K562 (cell line): ENCODE measurements around the gene PDE3A. TPM values are rescaled to one million over a fixed set of nuclear protein-coding genes. Genes with fewer than 3 reads are reported as not detected.

ENCODE experiments used
- ATAC-seq: fragments of 200-7000 bp; cut with Tn5 transposase; 3 replicates; pipeline ENCODE4 v1.9.1; 2020; ENCODE audit warnings: moderate library complexity
- BruUV-seq: library from RNA; stranded (reverse); fragments of 400-500 nt; replicated peaks from 2 replicates; lab custom pipeline; 2021; lab: Mats Ljungman, UMichigan
- CTCF ChIA-PET: fragments of 300-600 bp; formaldehyde crosslinking; extraction: SDS; loops from one replicate; lab custom pipeline; 2021; ENCODE audit warnings: low intra/inter-chr PET ratio; lab: Yijun Ruan, JAX
- POLR2A ChIA-PET: fragments of 300-600, 350-650 bp; sonication (Branson Sonifier 250); formaldehyde crosslinking; extraction: SDS; loops from one replicate; lab custom pipeline; 2021; ENCODE audit warnings: antibody characterized with exemption, inconsistent platforms; lab: Yijun Ruan, JAX
- DNase-seq, 4 experiments: peaks; one replicate each; pipeline versions ENCODE4 v3.0.0 to v3.0.0-alpha.2; 2011 to 2018; ENCODE audit warnings: low spot score in 3 of 4, mixed read lengths in 3 of 4; ENCODE audit errors: extremely low read depth in 1 of 4
- FAIRE-seq: peaks from 2 replicates; lab custom pipeline; 2011; peaks lifted over from hg19 to GRCh38; lab: Jason Lieb, UNC
- H2AFZ ChIP-seq: 2 replicates; pipeline ENCODE4 v1.6.0; 2011; ENCODE audit warnings: low read depth, low read length, control low read depth, inconsistent platforms
- H3K27ac ChIP-seq: fragments of 200-600 bp; 3 replicates; pipeline ENCODE4 v1.8.0; 2011; ENCODE audit warnings: low read depth, mild to moderate bottlenecking, control low read depth, inconsistent platforms, low read length, moderate library complexity, mixed read lengths; ENCODE audit errors: extremely low read depth
- H3K27me3 ChIP-seq, 2 experiments: fragments of 300-600 bp in 1 of 2; 2 replicates in 1 of 2; 3 replicates in 1 of 2; pipeline versions ENCODE4 v1.6.0 to v1.8.0; 2011; ENCODE audit warnings: inconsistent platforms in 2 of 2, low read length in 2 of 2, mild to moderate bottlenecking in 1 of 2, mixed read lengths in 1 of 2, moderate library complexity in 1 of 2; ENCODE audit not compliant: control insufficient read depth in 2 of 2, insufficient read depth in 2 of 2
- H3K36me3 ChIP-seq: fragments of 300-600 bp; 3 replicates; pipeline ENCODE4 v1.8.0; 2011; ENCODE audit warnings: mild to moderate bottlenecking, low read length, inconsistent platforms; ENCODE audit not compliant: control insufficient read depth, insufficient read depth
- H3K4me1 ChIP-seq, 2 experiments: fragments of 200-600 bp in 1 of 2; replicated peaks in 1 of 2; 2 replicates in 1 of 2; 3 replicates in 1 of 2; pipeline versions ENCODE4 v1.5.1 to v1.8.0; 2011; ENCODE audit warnings: inconsistent platforms in 2 of 2, low read length in 2 of 2, mild to moderate bottlenecking in 1 of 2, mixed read lengths in 1 of 2, moderate library complexity in 1 of 2; ENCODE audit not compliant: control insufficient read depth in 2 of 2, insufficient read depth in 2 of 2
- H3K4me2 ChIP-seq: 2 replicates; pipeline ENCODE4 v1.6.1; 2011; ENCODE audit warnings: low read length, control low read depth, inconsistent platforms, mixed read lengths; ENCODE audit not compliant: insufficient read depth
- H3K4me3 ChIP-seq: fragments of 200-600 bp; sonication (generic), shearing (Covaris generic); 2 replicates; pipeline ENCODE4 v1.5.1; 2016; ENCODE audit warnings: control low read depth, inconsistent platforms
- H3K79me2 ChIP-seq: fragments of 200-600 bp; 3 replicates; pipeline ENCODE4 v1.8.0; 2011; ENCODE audit warnings: low read length, inconsistent platforms; ENCODE audit not compliant: control insufficient read depth, insufficient read depth
- H3K9ac ChIP-seq, 2 experiments: 2 replicates each; pipeline versions ENCODE4 v1.6.0 to v1.6.1; 2011; ENCODE audit warnings: low read depth in 2 of 2, low read length in 2 of 2, control low read depth in 1 of 2, inconsistent platforms in 1 of 2, mild to moderate bottlenecking in 1 of 2, mixed read lengths in 1 of 2; ENCODE audit not compliant: insufficient read depth in 1 of 2
- H3K9me1 ChIP-seq: one replicate; pipeline ENCODE4 v1.6.0; 2011; ENCODE audit warnings: inconsistent platforms, mild to moderate bottlenecking, low read length, moderate library complexity; ENCODE audit not compliant: control insufficient read depth, insufficient read depth
- H3K9me3 ChIP-seq: replicated peaks from 2 replicates; pipeline ENCODE4 v1.5.1; 2011; ENCODE audit warnings: low read depth, low read length, inconsistent platforms; ENCODE audit not compliant: control insufficient read depth, insufficient read depth
- H4K20me1 ChIP-seq: replicated peaks from 2 replicates; pipeline ENCODE4 v1.6.1; 2011; ENCODE audit warnings: low read length, inconsistent platforms, mixed read lengths; ENCODE audit not compliant: control insufficient read depth, insufficient read depth
- BRCA1 ChIP-seq, 2 experiments: fragments of 450-650 bp in 1 of 2; sonication (generic) in 1 of 2; formaldehyde crosslinking in 1 of 2; IDR thresholded peaks; 2 replicates each; pipeline versions ENCODE4 v1.5.0 to v1.6.1; 2017 to 2020; ENCODE audit warnings: mild to moderate bottlenecking in 1 of 2, missing genetic modification reagents in 1 of 2
- CBX8 ChIP-seq: fragments of 200-600 bp; sonication (generic); IDR thresholded peaks from 2 replicates; pipeline ENCODE4 v1.6.1; 2012; ENCODE audit warnings: borderline replicate concordance, mixed run types, low read depth, mild to moderate bottlenecking, moderate library complexity, mixed read lengths, low read length, control low read depth, inconsistent platforms; ENCODE audit not compliant: poor library complexity, severe bottlenecking; ENCODE audit errors: extremely low read depth
- CCAR2 ChIP-seq: fragments of 200-400 bp; formaldehyde crosslinking; IDR thresholded peaks from 2 replicates; pipeline ENCODE4 v1.6.1; 2017; ENCODE audit warnings: mild to moderate bottlenecking, low read depth, low read length
- GATAD2B ChIP-seq: fragments of 450-650 bp; IDR thresholded peaks from 2 replicates; pipeline ENCODE4 v1.6.1; 2017; ENCODE audit warnings: mild to moderate bottlenecking, borderline replicate concordance
- NBN ChIP-seq: fragments of 450-650 bp; IDR thresholded peaks from 2 replicates; pipeline ENCODE4 v1.6.1; 2016; ENCODE audit warnings: low read depth, mild to moderate bottlenecking
- NFE2 ChIP-seq: IDR thresholded peaks from 2 replicates; pipeline ENCODE4 v1.6.1; 2014; ENCODE audit warnings: antibody characterized with exemption, low read depth
- POLR2A ChIP-seq: fragments of 450-650 bp; conservative IDR thresholded peaks from 2 replicates; pipeline ENCODE4 v1.6.1; 2016
- PTBP1 ChIP-seq: fragments of 200-400 bp; formaldehyde crosslinking; IDR thresholded peaks from 2 replicates; pipeline ENCODE4 v1.6.1; 2017; ENCODE audit warnings: low read depth, low read length
- TAF1 ChIP-seq: IDR thresholded peaks from 2 replicates; pipeline ENCODE4 v1.6.1; 2011; ENCODE audit warnings: mild to moderate bottlenecking, low read length, moderate library complexity; ENCODE audit not compliant: insufficient read depth, control insufficient read depth, severe bottlenecking; ENCODE audit errors: extremely low read depth
- ZNF282 ChIP-seq: sonication (generic); formaldehyde crosslinking; IDR thresholded peaks from 2 replicates; pipeline ENCODE4 v1.8.1; 2023; ENCODE audit warnings: missing genetic modification reagents
- ZNF830 ChIP-seq: fragments of 250-450 bp; sonication (Bioruptor Pico); IDR thresholded peaks from 2 replicates; pipeline ENCODE4 v1.5.0; 2021; ENCODE audit warnings: mild to moderate bottlenecking
- WGBS: fragments of 100-300 bp; shearing (Covaris generic); methylation state at CpG from one replicate; pipeline ENCODE4 v1.1.6; 2016; ENCODE audit warnings: low coverage, mixed read lengths; ENCODE audit not compliant: insufficient coverage; ENCODE audit errors: missing lambda C conversion rate; 5-methylcytosine and 5-hydroxymethylcytosine counted together
- in situ Hi-C: fragments of 300-500 bp; cut with MboI; formaldehyde crosslinking; loops from 4 replicates; pipeline ENCODE4 v1.15.0; 2018; ENCODE audit warnings: inconsistent platforms, mixed read lengths
- intact Hi-C: fragments of 100-400 bp; cut with micrococcal nuclease; formaldehyde crosslinking; loops from 2 replicates; pipeline ENCODE4 v1.14.2; 2022
- polyA plus RNA-seq, 8 experiments: library from polyadenylated mRNA; depleted of rRNA in 4 of 8; stranded (reverse) in 5 of 8; unstranded in 3 of 8; fragments of >200 nt; fragmentation: Nextera tagmentation in 2 of 8; fragmentation: Illumina TruSeq in 1 of 8; extraction: Ambion mirVana in 2 of 8; extraction: Trizol in 1 of 8; gene quantifications; 2 replicates each; pipeline versions ENCODE4 v1.2.1 to v1.2.3, GENCODE V29; 2011 to 2014; ENCODE audit warnings: inconsistent platforms in 1 of 8, missing spikeins in 1 of 8
- total RNA-seq, 7 experiments: library from RNA; depleted of rRNA in 6 of 7; stranded (reverse); fragments of >200 nt in 6 of 7; fragmentation: Illumina TruSeq in 2 of 7; extraction: Trizol in 2 of 7; gene quantifications; 2 replicates each; pipeline versions ENCODE4 v1.2.1 to v1.2.3, GENCODE V29; 2011 to 2021; ENCODE audit warnings: low replicate concordance in 1 of 7

PDE3A gene
- total and polyA plus RNA-seq, 9 of the 15 experiments (the other 6 are each of a cell fraction or from before 2014, with no cell fraction given) = 0.02 TPM; not detected in 8

GRCh38 chr12:20585055-20585625 is 216.8 kb downstream of the PDE3A start:
- ATAC-seq = no peak
- Histone ChIP-seq H3K4me1 (no peaks in the 10 kb centered on the region), H3K79me2 (no peaks in the 10 kb centered on the region), H3K4me3 (no peak overlapping the region), H3K9me3 (no peaks in the 10 kb centered on the region), H3K9ac (no peak overlapping the region), H2AFZ (no peak overlapping the region), H3K27me3 (no peaks in the 10 kb centered on the region), H3K36me3 (no peaks in the 10 kb centered on the region), H3K27ac (no peak overlapping the region), H3K9me1 (no peaks in the 10 kb centered on the region), H3K4me2 (no peak overlapping the region), H4K20me1 (no peaks in the 10 kb centered on the region)
- no peak for TF ChIP-seq GATAD2B
- TF ChIP-seq BRCA1 (IDR thresholded peaks at IDR 0.05) = no peak
- TF ChIP-seq BRCA1 (CRISPR knock-in tag; IDR thresholded peaks at IDR 0.05) = no peak
- no peak for TF ChIP-seq ZNF830 (CRISPR knock-in tag)
- no peak for TF ChIP-seq POLR2A
- TF ChIP-seq NBN = no peak
- TF ChIP-seq CBX8 = no peak
- TF ChIP-seq CCAR2 = no peak
- no peak for TF ChIP-seq NFE2
- no peak for TF ChIP-seq TAF1
- no peak for TF ChIP-seq ZNF282 (CRISPR knock-in tag)
- TF ChIP-seq PTBP1 = no peak
- no peak for DNase-seq
- in situ Hi-C loops = no loop called here
- no TSS peak for BruUV-seq
- FAIRE-seq = no peak
- intact Hi-C loops = no loop called here
- CTCF ChIA-PET = no interaction called here
- POLR2A ChIA-PET = no interaction called here
- WGBS = 0% methylated on average over 3 of the region's 3 CpGs
